ENCODE measurements around the gene PPP1R1B. TPM values are rescaled to one million over a fixed set of nuclear protein-coding genes. Genes with fewer than 3 reads are reported as not detected.

PPP1R1B gene
- total RNA-seq, 1 donor from 2014 or later: 33.1 TPM

GRCh38 chr17:39631403-39631802 lies 4.7 kb downstream of the PPP1R1B start:
- no peak for DNase-seq (ENCODE audit: low spot score)

GRCh38 chr17:39632153-39632941 lies 5.6 kb downstream of the PPP1R1B start:
- DNase-seq (ENCODE audit: low spot score): no peak

GRCh38 chr17:39633570-39634183 lies 6.9 kb downstream of the PPP1R1B start:
- DNase-seq (ENCODE audit: low spot score): no peak

- no peak for DNase-seq (ENCODE audit: low spot score)
Observed at GRCh38 chr17:39634384-39634871, 7.7 kb downstream of the PPP1R1B start.

GRCh38 chr17:39635614-39636176 lies 8.9 kb downstream of the PPP1R1B start:
- DNase-seq (ENCODE audit: low spot score): no peak

GRCh38 chr17:39636587-39636926 lies 9.8 kb downstream of the PPP1R1B start:
- no peak for DNase-seq (ENCODE audit: low spot score)

GRCh38 chr17:39636927-39637736 lies 10.4 kb downstream of the PPP1R1B start, which contains the start of gene STARD3:
TSS of gene STARD3 (plus strand) at chr17:39637144. CDS start at chr17:39653532, 16,388 bp downstream.
- DNase-seq (ENCODE audit: low spot score): peak; percentile 97

- no peak for DNase-seq (ENCODE audit: low spot score)
Observed at GRCh38 chr17:39638317-39638716, 11.6 kb downstream of the PPP1R1B start.

- no peak for DNase-seq (ENCODE audit: low spot score)
Observed at GRCh38 chr17:39639043-39639442, 12.3 kb downstream of the PPP1R1B start.

- no peak for DNase-seq (ENCODE audit: low spot score)
Observed at GRCh38 chr17:39639566-39640458, 13.1 kb downstream of the PPP1R1B start.

- no peak for DNase-seq (ENCODE audit: low spot score)
Observed at GRCh38 chr17:39640591-39641031, 13.9 kb downstream of the PPP1R1B start.

GRCh38 chr17:39641097-39641496 lies 14.3 kb downstream of the PPP1R1B start:
- DNase-seq (ENCODE audit: low spot score): no peak

- DNase-seq (ENCODE audit: low spot score): no peak
Observed at GRCh38 chr17:39641883-39642282, 15.1 kb downstream of the PPP1R1B start.

GRCh38 chr17:39642291-39643074 lies 15.7 kb downstream of the PPP1R1B start:
- no peak for DNase-seq (ENCODE audit: low spot score)

GRCh38 chr17:39643271-39643670 lies 16.5 kb downstream of the PPP1R1B start:
- DNase-seq (ENCODE audit: low spot score): no peak

GRCh38 chr17:39647256-39647655 lies 20.5 kb downstream of the PPP1R1B start:
- DNase-seq (ENCODE audit: low spot score): no peak

- DNase-seq (ENCODE audit: low spot score): no peak
Observed at GRCh38 chr17:39648616-39649366, 22.0 kb downstream of the PPP1R1B start.

- no peak for DNase-seq (ENCODE audit: low spot score)
Observed at GRCh38 chr17:39650121-39650579, 23.4 kb downstream of the PPP1R1B start.
